ENCODE results near the gene KIRREL3. TPM values are rescaled to one million over a fixed set of nuclear protein-coding genes. Genes with fewer than 3 reads are reported as not detected.

The KIRREL3 gene
- total RNA-seq, 2 donors from 2014 or later: 1.2 to 1.3 TPM

GRCh38 chr11:126781942-126782341 is 218.6 kb downstream of the KIRREL3 start:
- intact Hi-C loops (cut with DNase I, micrococcal nuclease): no loop called here
- ATAC-seq (no peak), DNase-seq (no peak)

DNA sequence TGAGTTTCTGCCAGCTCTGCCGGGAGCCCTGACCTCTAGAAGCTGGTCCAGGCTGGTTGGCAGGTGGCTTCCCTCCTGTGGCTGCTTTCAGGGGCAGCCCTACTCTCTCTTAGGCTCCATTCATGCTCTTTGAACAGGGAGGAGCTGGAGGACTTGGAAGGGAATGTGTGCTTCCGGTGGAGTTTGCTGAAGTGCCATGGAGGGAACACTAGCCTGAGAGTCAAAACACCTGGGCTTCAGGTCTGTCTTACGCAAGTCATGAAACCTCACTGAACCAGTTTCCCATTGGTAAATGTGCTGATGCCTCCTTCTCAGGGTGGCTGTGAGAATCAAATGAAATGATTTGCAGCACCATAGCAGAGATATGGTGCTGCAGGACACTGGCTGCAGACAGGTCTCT is 224.5 kb downstream of the KIRREL3 start:
- DNase-seq (no peak), ATAC-seq (no peak)
- intact Hi-C loops (cut with DNase I, micrococcal nuclease): no loop called here

GRCh38 chr11:126772267-126772666 is 228.3 kb downstream of the KIRREL3 start:
- ATAC-seq (no peak), DNase-seq (no peak)
- intact Hi-C loops (cut with DNase I, micrococcal nuclease): no loop called here

DNA sequence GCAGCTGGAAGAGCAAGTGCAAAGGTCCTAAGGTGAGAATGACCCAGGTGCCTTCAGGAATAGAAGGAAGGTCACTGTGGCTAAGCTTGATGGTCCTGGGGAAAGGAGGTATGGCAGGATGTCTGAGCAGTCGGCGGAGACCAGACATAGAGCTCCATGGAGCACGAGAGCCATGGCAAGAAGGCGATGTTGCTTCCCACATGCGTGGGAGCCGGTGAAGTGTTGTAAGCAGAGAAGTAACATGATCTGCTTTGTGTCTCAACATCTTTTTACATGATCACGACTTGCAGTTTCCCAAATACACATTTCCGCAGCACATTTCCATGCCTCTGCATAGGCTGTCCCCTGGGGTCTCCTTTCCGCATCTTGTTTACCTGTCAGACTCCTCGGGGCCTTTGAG is 231.9 kb downstream of the KIRREL3 start:
- DNase-seq (no peak), ATAC-seq (no peak)
- intact Hi-C loops (cut with DNase I, micrococcal nuclease): no loop called here

- intact Hi-C loops (cut with DNase I, micrococcal nuclease): no loop called here
- ATAC-seq: peak; percentile 94
- peak in 1 of 2 donors; percentile 13 for DNase-seq
These were observed 234.1 kb downstream of the KIRREL3 start for GRCh38 chr11:126766440-126766839.

DNA sequence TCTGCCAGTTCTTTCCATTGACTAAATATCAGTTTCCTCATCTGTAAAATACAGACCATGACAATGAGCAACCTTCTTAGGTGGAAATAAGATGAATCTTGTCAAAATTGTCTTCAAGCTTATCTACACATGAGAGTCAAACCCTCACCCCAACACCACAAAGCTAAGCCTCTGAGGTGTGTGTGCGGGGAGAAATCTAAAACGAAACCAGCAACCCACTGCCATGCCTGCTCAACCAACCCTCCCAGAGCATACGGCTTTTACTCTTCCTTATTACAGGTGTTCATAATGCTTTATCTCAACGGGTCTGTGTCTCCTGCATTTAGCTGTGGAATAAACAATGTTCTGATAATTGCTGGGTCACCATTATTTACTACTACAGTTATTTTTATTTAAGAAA is 235.4 kb downstream of the KIRREL3 start:
- ATAC-seq (no peak), DNase-seq (no peak)
- intact Hi-C loops (cut with DNase I, micrococcal nuclease): no loop called here

- intact Hi-C loops (cut with DNase I, micrococcal nuclease): no loop called here
- no peak for DNase-seq
- no peak for ATAC-seq
These were observed 236.3 kb downstream of the KIRREL3 start for GRCh38 chr11:126764231-126764630.

DNA sequence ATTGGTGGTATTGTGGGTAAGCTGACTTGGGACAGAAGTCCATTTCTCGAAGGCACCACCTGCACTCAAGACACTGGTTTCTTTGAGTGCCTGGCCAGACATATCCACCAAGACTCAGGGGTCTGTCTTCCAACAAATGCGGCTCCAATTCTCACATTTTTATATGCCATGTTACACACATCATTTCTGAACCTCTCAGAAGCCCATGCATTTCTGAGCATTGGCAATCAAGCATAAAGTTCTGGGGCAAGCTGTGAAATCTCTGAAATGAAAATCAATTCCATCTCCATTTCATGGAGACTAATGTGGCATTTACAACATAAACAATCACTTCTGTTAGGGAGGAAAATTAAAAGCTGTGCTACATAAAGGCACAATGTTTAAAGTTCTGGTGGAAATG is 243.7 kb downstream of the KIRREL3 start:
- DNase-seq: no peak
- no peak for ATAC-seq
- intact Hi-C loops (cut with DNase I, micrococcal nuclease): no loop called here

- no peak for DNase-seq
- intact Hi-C loops (cut with DNase I, micrococcal nuclease): no loop called here
- no peak for ATAC-seq
These were observed 244.1 kb downstream of the KIRREL3 start for GRCh38 chr11:126756421-126756820.

DNA sequence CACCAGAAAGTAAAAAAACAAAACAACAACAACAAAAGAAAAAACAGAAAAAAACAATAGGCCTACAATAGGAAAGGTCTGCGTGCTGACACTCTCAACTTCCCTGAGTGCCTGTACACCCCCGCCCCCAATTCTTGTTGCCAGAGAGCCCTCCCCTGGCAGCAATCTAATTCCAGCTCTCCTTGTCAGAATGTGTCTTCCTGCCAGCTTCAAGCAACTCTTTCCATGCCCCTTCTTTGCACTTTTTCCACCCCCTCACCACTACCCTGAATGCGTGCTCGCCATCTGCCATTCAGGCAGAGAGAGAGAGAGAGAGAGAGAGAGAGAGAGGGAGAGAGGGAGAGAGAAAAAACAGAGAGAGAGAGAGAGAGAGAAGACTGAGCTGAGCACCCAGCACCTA is 245.0 kb downstream of the KIRREL3 start:
- no peak for DNase-seq
- intact Hi-C loops (cut with DNase I, micrococcal nuclease): no loop called here
- ATAC-seq: no peak

- no peak for DNase-seq
These were observed 245.8 kb downstream of the KIRREL3 start for GRCh38 chr11:126754591-126755426.

DNA sequence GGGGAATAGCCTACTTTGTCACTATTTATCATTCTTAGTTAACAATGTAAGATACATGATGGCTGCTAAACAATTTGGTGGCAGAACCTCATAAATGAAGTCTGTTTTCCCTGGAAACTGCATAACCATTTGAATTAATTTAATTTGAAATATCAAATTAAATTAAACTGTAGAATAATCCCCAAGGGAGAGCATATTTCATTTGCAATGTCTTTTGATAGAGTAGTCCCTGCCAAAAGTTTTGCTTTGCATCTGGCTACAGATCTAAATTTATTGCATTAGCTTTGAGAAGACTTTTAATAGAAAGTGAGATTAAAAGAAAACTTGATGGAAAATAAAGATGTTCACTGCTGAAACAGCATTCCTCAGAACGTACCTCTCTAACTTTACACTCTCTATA is 246.6 kb downstream of the KIRREL3 start:
- no peak for DNase-seq
- ATAC-seq: no peak
- intact Hi-C loops (cut with DNase I, micrococcal nuclease): no loop called here

More at GRCh38 chr11:126754591-126755426, 245.8 kb downstream of the KIRREL3 start:
- intact Hi-C loops (cut with DNase I, micrococcal nuclease): no loop called here
- no peak for ATAC-seq

GRCh38 chr11:126751242-126751641 is 249.3 kb downstream of the KIRREL3 start:
- DNase-seq (no peak), ATAC-seq (no peak)
- intact Hi-C loops (cut with DNase I, micrococcal nuclease): no loop called here

DNA sequence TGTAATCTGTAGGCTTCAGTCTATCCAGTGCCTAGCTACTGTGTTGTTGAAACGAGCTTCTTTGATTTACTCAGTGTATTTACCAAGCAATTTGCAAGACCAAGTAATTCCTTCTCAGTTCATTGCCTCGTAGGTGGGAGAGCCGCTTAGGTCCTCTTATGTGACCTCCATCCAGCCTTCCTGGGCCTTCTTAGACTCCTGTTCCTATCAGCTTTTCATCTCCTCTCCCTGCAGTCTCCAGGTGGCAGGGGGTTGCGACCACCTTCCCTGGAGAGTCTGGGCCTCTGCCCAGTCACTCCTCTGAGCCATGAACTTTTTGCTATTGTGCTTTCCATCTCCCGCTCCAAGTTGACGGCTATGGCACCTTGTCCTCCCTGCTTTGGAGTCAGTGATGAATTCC is 251.8 kb downstream of the KIRREL3 start:
- DNase-seq (no peak), ATAC-seq (no peak)
- intact Hi-C loops (cut with DNase I, micrococcal nuclease): no loop called here

- intact Hi-C loops (cut with DNase I, micrococcal nuclease): no loop called here
- DNase-seq: no peak
- no peak for ATAC-seq
These were observed 252.3 kb downstream of the KIRREL3 start for GRCh38 chr11:126748100-126748791.

DNA sequence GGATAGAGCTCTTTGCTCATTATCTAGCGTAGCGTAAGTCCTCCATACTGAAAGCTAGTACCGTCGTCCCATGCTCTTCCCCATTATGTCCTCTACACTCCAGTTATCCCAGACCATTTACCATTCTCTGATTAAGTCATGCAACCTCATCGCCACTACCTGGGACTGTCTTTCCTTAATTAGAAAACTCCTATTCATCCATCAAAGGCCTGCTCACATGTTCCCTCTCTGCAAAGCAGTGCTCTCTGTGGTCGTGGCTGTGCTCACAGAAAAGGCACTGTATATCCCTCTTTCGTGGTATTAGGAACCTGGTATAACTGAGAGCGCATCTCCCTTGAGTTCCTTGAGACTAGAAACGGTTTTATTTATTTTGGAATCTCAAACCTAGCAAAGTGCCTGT is 253.3 kb downstream of the KIRREL3 start:
- no peak for ATAC-seq
- intact Hi-C loops (cut with DNase I, micrococcal nuclease): no loop called here
- no peak for DNase-seq

DNA sequence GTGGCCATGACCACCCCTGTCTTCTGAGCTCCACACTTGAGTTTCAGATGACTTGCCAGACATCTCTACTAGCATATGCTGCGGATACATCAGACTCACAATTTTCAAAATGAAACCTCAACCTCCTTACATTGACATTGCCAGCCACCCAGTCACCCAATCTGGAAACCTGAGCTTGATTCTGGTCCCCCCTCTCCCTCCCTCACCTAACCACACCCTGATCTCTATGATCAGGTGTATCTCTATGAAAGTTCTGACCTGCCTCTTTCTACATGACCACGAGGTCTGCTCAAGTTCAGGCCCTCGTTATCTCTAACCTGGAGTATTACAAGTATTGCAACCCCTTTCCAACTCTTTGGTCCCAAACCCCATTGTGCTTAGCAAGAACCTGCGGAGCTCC is 254.1 kb downstream of the KIRREL3 start:
- no peak for ATAC-seq
- DNase-seq: no peak
- intact Hi-C loops (cut with DNase I, micrococcal nuclease): no loop called here

GRCh38 chr11:126744699-126745098 is 255.9 kb downstream of the KIRREL3 start:
- DNase-seq: no peak

GRCh38 chr11:126743628-126744027 is 256.9 kb downstream of the KIRREL3 start:
- no peak for ATAC-seq
- intact Hi-C loops (cut with DNase I, micrococcal nuclease): no loop called here
- DNase-seq: no peak

More at GRCh38 chr11:126744699-126745098, 255.9 kb downstream of the KIRREL3 start:
- ATAC-seq: no peak
- intact Hi-C loops (cut with DNase I, micrococcal nuclease): no loop called here

- intact Hi-C loops (cut with DNase I, micrococcal nuclease): no loop called here
- ATAC-seq (no peak), DNase-seq (no peak)
These were observed 258.0 kb downstream of the KIRREL3 start for GRCh38 chr11:126742582-126742981.

Data from left colon (tissue), 2 donors.